Endothelial cell (in vitro differentiated cells): ENCODE measurements around the gene OXCT1. TPM values are rescaled to one million over a fixed set of nuclear protein-coding genes. Genes with fewer than 3 reads are reported as not detected.
"Not testable (repeated sequence)": the region's sequence is repeated elsewhere in the genome, so short reads cannot be mapped to it uniquely, and the experiment has no call there.

Source experiments
- DNase-seq: peaks from one replicate; pipeline ENCODE4 v3.0.0; 2021; ENCODE audit warnings: low spot score
- H3K27ac Mint-ChIP-seq: one replicate; pipeline ENCODE4 v1.8.0; 2021; ENCODE audit warnings: mixed read lengths, inconsistent platforms; ENCODE audit not compliant: unreplicated experiment
- H3K27me3 Mint-ChIP-seq: one replicate; pipeline ENCODE4 v1.8.0; 2021; ENCODE audit warnings: mild to moderate bottlenecking, moderate library complexity, mixed read lengths, inconsistent platforms; ENCODE audit not compliant: unreplicated experiment
- H3K36me3 Mint-ChIP-seq: one replicate; pipeline ENCODE4 v1.8.0; 2021; ENCODE audit warnings: mild to moderate bottlenecking, low read depth, mixed read lengths, inconsistent platforms; ENCODE audit not compliant: unreplicated experiment
- H3K4me1 Mint-ChIP-seq: one replicate; pipeline ENCODE4 v1.8.0; 2021; ENCODE audit warnings: mild to moderate bottlenecking, mixed read lengths, inconsistent platforms; ENCODE audit not compliant: unreplicated experiment
- H3K4me3 Mint-ChIP-seq: one replicate; pipeline ENCODE4 v1.8.0; 2021; ENCODE audit warnings: mild to moderate bottlenecking, mixed read lengths, inconsistent platforms; ENCODE audit not compliant: unreplicated experiment
- H3K9me3 Mint-ChIP-seq: one replicate; pipeline ENCODE4 v1.8.0; 2021; ENCODE audit warnings: mixed read lengths, inconsistent platforms; ENCODE audit not compliant: unreplicated experiment
- CTCF ChIP-seq: fragments of 200-600 bp; sonication (generic); IDR thresholded peaks from one replicate; pipeline ENCODE4 v1.5.0; 2021; ENCODE audit warnings: antibody characterized with exemption; ENCODE audit not compliant: unreplicated experiment
- total RNA-seq: library from RNA; stranded (reverse); fragmentation: NEBNext Ultra II Directional; extraction: Animal tissue kit (Norgen Biotek cat#: 25700); gene quantifications from one replicate; pipeline ENCODE4 v1.2.1, GENCODE V29; 2021; ENCODE audit not compliant: unreplicated experiment

The OXCT1 gene
- total RNA-seq, 1 donor from 2014 or later: 6.5 TPM

GRCh38 chr5:41821051-41821450, 49.2 kb downstream of the OXCT1 start:
- no peak for DNase-seq
- peaks cover 7% of the 10 kb centered on the region for H3K4me1 Mint-ChIP-seq
- no peak overlapping the region for H3K27ac Mint-ChIP-seq

GRCh38 chr5:41820150-41820549, 50.1 kb downstream of the OXCT1 start:
- H3K9me3 Mint-ChIP-seq: no peaks in the 10 kb centered on the region
- no peak for DNase-seq
- H3K36me3 Mint-ChIP-seq: no peaks in the 10 kb centered on the region
- no peak overlapping the region for H3K4me3 Mint-ChIP-seq
- H3K27me3 Mint-ChIP-seq: no peaks in the 10 kb centered on the region
- TF ChIP-seq CTCF: no peak
- H3K27ac Mint-ChIP-seq: no peak overlapping the region
- peaks cover 7% of the 10 kb centered on the region for H3K4me1 Mint-ChIP-seq

More at GRCh38 chr5:41821051-41821450, 49.2 kb downstream of the OXCT1 start:
- Mint-ChIP-seq H3K27me3 (no peaks in the 10 kb centered on the region), H3K4me3 (no peak overlapping the region), H3K9me3 (no peaks in the 10 kb centered on the region), H3K36me3 (no peaks in the 10 kb centered on the region)
- TF ChIP-seq CTCF: no peak

GRCh38 chr5:41817625-41818301, 52.5 kb downstream of the OXCT1 start:
- TF ChIP-seq CTCF: no peak
- Mint-ChIP-seq H3K36me3 (no peaks in the 10 kb centered on the region), H3K4me3 (no peak overlapping the region), H3K4me1 (peaks cover 7% of the 10 kb centered on the region), H3K27ac (no peak overlapping the region), H3K27me3 (no peaks in the 10 kb centered on the region), H3K9me3 (no peaks in the 10 kb centered on the region)
- no peak for DNase-seq

- no peaks in the 10 kb centered on the region for H3K36me3 Mint-ChIP-seq
- no peak overlapping the region for H3K4me3 Mint-ChIP-seq
- no peak for DNase-seq
- H3K27me3 Mint-ChIP-seq: no peaks in the 10 kb centered on the region
- no peak for TF ChIP-seq CTCF
- H3K27ac Mint-ChIP-seq: no peak overlapping the region
- H3K4me1 Mint-ChIP-seq: peaks cover 4% of the 10 kb centered on the region
- H3K9me3 Mint-ChIP-seq: no peaks in the 10 kb centered on the region
Observed at GRCh38 chr5:41815663-41816229, 54.5 kb downstream of the OXCT1 start.

- no peaks in the 10 kb centered on the region for H3K36me3 Mint-ChIP-seq
- H3K27ac Mint-ChIP-seq: no peak overlapping the region
- H3K4me1 Mint-ChIP-seq: peaks cover 6% of the 10 kb centered on the region
- no peaks in the 10 kb centered on the region for H3K9me3 Mint-ChIP-seq
- H3K4me3 Mint-ChIP-seq: no peak overlapping the region
- no peak for DNase-seq
- TF ChIP-seq CTCF: no peak
- no peaks in the 10 kb centered on the region for H3K27me3 Mint-ChIP-seq
Observed at GRCh38 chr5:41815261-41815660, 55.0 kb downstream of the OXCT1 start.

GRCh38 chr5:41814306-41814705, 55.9 kb downstream of the OXCT1 start:
- H3K4me3 Mint-ChIP-seq, H3K9me3 Mint-ChIP-seq, H3K27me3 Mint-ChIP-seq, DNase-seq, H3K36me3 Mint-ChIP-seq, H3K27ac Mint-ChIP-seq: not testable (repeated sequence)
- H3K4me1 Mint-ChIP-seq: peaks cover 16% of the 10 kb centered on the region
